SU-DHL-6 (cell line): ENCODE results near the gene ZNF362.

Experiments used
- H2AFZ ChIP-seq: fragments of 200-600 bp; sonication (generic); 2 replicates; pipeline ENCODE4 v1.6.1; 2014; ENCODE audit warnings: low read depth, mild to moderate bottlenecking, moderate library complexity, mixed read lengths, antibody characterized with exemption, low read length; ENCODE audit not compliant: severe bottlenecking
- H3F3A ChIP-seq: fragments of 200-600 bp; shearing (Covaris generic); 2 replicates; pipeline ENCODE4 v1.6.0; 2016; ENCODE audit warnings: antibody characterized with exemption, mild to moderate bottlenecking; ENCODE audit not compliant: insufficient read depth
- H3K27ac ChIP-seq: fragments of 200-600 bp; sonication (generic); 2 replicates; pipeline ENCODE4 v1.5.1; 2016; ENCODE audit warnings: low read depth, mild to moderate bottlenecking, low read length, moderate library complexity, mixed read lengths
- H3K27me3 ChIP-seq: fragments of 200-600 bp; sonication (generic), shearing (Covaris generic); 2 replicates; pipeline ENCODE4 v1.6.0; 2014; ENCODE audit warnings: mild to moderate bottlenecking, low read length
- H3K36me3 ChIP-seq: fragments of 200-600 bp; sonication (generic); 2 replicates; pipeline ENCODE4 v1.6.1; 2014; ENCODE audit warnings: mild to moderate bottlenecking, low read length, mixed read lengths
- H3K4me2 ChIP-seq: fragments of 300-600, 200-600 bp; shearing (Covaris generic), sonication (generic); 2 replicates; pipeline ENCODE4 v1.6.0; 2014; ENCODE audit warnings: low read length, low read depth, mild to moderate bottlenecking; ENCODE audit not compliant: poor library complexity, severe bottlenecking
- H3K4me3 ChIP-seq: fragments of 200-600 bp; sonication (generic); 2 replicates; pipeline ENCODE4 v1.5.1; 2014; ENCODE audit warnings: antibody characterized with exemption, low read length, mild to moderate bottlenecking, mixed read lengths; ENCODE audit not compliant: insufficient read depth, poor library complexity, severe bottlenecking
- H3K79me2 ChIP-seq: fragments of 200-600 bp; sonication (generic); 2 replicates; pipeline ENCODE4 v1.6.1; 2014; ENCODE audit warnings: mild to moderate bottlenecking, low read length, moderate library complexity; ENCODE audit not compliant: insufficient read depth
- H3K9ac ChIP-seq: fragments of 200-600 bp; sonication (generic); 2 replicates; pipeline ENCODE4 v1.7.0; 2014; ENCODE audit warnings: mild to moderate bottlenecking, low read length
- H3K9me2 ChIP-seq: fragments of 200-600 bp; sonication (generic); replicated peaks from 2 replicates; pipeline ENCODE4 v1.6.1; 2014; ENCODE audit warnings: low read length; ENCODE audit not compliant: insufficient read depth
- H3K9me3 ChIP-seq: fragments of 200-600 bp; sonication (generic); 2 replicates; pipeline ENCODE4 v1.6.1; 2014; ENCODE audit warnings: low read length, mixed read lengths; ENCODE audit not compliant: insufficient read depth
- H4K20me1 ChIP-seq: fragments of 200-600 bp; sonication (generic); 2 replicates; pipeline ENCODE4 v1.6.1; 2014; ENCODE audit warnings: low read depth, mild to moderate bottlenecking, antibody characterized with exemption, low read length, moderate library complexity, mixed read lengths
- EZH2phosphoT487 ChIP-seq: fragments of 200-600 bp; sonication (generic), shearing (Covaris generic); conservative IDR thresholded peaks from 2 replicates; pipeline ENCODE4 v1.6.1; 2018; ENCODE audit warnings: mild to moderate bottlenecking, antibody characterized with exemption, low read length, moderate library complexity, mixed read lengths
- TF ChIP-seq, protein P1 (sequence below): fragments of 200-600 bp; sonication (generic); IDR thresholded peaks from one replicate; pipeline ENCODE4 v1.5.1; 2017; ENCODE audit warnings: antibody characterized with exemption, mild to moderate bottlenecking, low read length, moderate library complexity; ENCODE audit not compliant: insufficient read depth, poor library complexity, severe bottlenecking

Gene ZNF362

DNA sequence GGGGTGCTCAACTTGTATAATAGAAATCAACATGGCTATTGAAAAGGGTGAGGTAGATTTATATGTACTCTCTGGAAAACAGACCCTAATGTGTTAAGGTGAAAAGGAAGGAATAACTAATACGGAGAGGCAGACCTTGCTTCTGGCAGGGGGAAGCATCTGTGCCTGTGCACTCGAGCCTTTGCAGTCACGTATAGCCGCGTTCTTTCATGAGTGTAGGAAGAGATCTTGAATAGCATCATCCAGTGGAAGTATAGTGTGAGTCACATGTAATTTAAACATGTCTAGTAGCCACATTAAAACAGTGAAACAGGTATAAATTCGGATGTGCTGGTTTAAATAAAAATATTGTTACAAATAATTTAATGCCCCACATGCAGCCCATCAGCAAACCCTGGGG, 61.7 kb downstream of the ZNF362 start:
- no peaks in the 10 kb centered on the region for H3K27me3 ChIP-seq
- no peaks in the 10 kb centered on the region for H3F3A ChIP-seq
- no peaks in the 10 kb centered on the region for H4K20me1 ChIP-seq
- H3K9ac ChIP-seq: no peak overlapping the region
- no peaks in the 10 kb centered on the region for H3K9me2 ChIP-seq
- no peaks in the 10 kb centered on the region for H3K9me3 ChIP-seq
- H3K27ac ChIP-seq: no peak overlapping the region
- TF ChIP-seq EZH2phosphoT487: no peak
- TF ChIP-seq, protein P1, sequence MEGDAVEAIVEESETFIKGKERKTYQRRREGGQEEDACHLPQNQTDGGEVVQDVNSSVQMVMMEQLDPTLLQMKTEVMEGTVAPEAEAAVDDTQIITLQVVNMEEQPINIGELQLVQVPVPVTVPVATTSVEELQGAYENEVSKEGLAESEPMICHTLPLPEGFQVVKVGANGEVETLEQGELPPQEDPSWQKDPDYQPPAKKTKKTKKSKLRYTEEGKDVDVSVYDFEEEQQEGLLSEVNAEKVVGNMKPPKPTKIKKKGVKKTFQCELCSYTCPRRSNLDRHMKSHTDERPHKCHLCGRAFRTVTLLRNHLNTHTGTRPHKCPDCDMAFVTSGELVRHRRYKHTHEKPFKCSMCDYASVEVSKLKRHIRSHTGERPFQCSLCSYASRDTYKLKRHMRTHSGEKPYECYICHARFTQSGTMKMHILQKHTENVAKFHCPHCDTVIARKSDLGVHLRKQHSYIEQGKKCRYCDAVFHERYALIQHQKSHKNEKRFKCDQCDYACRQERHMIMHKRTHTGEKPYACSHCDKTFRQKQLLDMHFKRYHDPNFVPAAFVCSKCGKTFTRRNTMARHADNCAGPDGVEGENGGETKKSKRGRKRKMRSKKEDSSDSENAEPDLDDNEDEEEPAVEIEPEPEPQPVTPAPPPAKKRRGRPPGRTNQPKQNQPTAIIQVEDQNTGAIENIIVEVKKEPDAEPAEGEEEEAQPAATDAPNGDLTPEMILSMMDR: no peak
- H3K36me3 ChIP-seq: no peaks in the 10 kb centered on the region
- H3K4me3 ChIP-seq: no peak overlapping the region
- no peak overlapping the region for H3K4me2 ChIP-seq
- H2AFZ ChIP-seq: no peak overlapping the region
- H3K79me2 ChIP-seq: no peaks in the 10 kb centered on the region

DNA sequence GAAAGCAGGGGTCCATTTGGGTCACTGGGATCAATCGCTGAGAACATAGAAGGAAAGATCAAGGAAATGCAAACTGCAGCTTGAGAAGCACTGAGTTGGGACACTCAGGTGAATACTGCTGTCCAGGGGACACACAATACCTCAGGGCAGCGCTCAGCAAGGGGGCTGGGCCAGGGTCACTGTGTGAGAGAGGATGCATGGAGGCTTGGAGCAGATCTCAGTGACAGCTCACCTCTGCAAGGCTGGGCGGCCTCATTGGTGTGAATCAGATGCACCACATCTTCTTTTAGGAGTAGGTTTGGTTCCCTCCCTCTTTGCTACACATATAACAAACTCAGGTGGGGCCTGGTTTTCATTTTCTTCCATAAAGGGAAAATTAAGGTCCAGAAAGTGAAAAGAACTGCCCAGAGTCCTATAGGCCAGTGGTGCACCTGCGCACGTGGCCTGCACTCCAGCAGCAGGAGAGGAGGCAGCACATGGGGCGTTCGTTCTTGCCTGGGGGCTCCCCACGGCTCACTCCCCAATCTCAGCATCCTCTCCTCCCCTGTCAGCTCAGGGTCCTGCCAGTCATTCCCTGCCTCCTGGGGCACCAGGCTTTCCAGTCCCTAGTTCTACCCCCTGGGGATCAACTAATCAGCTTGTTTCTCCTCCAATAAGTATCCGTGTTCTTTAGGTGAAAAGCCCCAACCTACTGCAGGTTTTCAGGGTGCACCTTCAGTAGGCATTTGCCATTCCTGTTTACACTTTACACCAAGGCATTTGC, 63.1 kb downstream of the ZNF362 start:
- Histone ChIP-seq H3K9ac (no peak overlapping the region), H3K27ac (no peak overlapping the region), H3K36me3 (no peaks in the 10 kb centered on the region), H3K9me3 (no peaks in the 10 kb centered on the region), H3K4me3 (no peak overlapping the region), H3K4me2 (no peak overlapping the region), H2AFZ (no peak overlapping the region), H4K20me1 (no peaks in the 10 kb centered on the region), H3K9me2 (no peaks in the 10 kb centered on the region), H3K27me3 (no peaks in the 10 kb centered on the region), H3F3A (no peaks in the 10 kb centered on the region), H3K79me2 (no peaks in the 10 kb centered on the region)
- TF ChIP-seq EZH2phosphoT487: no peak
- TF ChIP-seq, protein P1: no peak

DNA sequence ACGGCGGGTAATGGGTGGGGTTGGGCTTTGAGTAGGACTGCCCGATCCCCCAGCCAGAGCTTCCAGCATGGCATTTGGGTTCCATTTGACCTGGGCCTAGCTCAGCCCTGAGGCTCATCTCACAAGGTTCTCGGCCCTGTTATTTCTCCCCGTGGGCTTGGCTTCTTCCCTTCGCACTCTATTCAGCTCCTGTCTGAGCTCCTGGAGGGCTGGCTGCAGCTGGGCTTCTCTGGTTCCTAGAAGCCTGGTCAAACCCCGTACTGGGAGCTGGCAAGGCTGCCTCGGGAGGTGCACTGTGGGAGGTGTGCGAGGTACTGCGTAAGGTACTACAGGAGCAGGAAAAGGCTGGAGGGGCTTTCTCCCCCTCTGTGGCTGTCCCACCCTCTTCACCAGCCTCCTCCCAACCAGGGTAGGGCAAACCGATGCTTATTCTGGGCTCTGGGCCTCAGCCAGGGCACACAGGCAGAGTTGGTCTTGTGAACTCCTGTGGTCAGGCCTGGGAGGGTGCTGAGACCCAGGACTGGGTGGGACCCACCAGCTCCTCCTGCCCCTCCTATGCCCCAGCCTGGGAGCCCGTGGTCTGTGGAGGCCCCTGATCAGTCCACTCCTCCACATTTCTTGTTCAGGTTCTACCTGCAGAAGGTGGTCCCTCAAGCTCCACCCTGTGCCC, 63.8 kb downstream of the ZNF362 start:
- no peaks in the 10 kb centered on the region for H3K36me3 ChIP-seq
- H3K27ac ChIP-seq: no peak overlapping the region
- no peaks in the 10 kb centered on the region for H3K9me2 ChIP-seq
- no peaks in the 10 kb centered on the region for H3K27me3 ChIP-seq
- no peaks in the 10 kb centered on the region for H3K9me3 ChIP-seq
- H3K79me2 ChIP-seq: no peaks in the 10 kb centered on the region
- TF ChIP-seq, protein P1: no peak
- no peak for TF ChIP-seq EZH2phosphoT487
- H3K9ac ChIP-seq: no peak overlapping the region
- no peaks in the 10 kb centered on the region for H4K20me1 ChIP-seq
- no peak overlapping the region for H3K4me2 ChIP-seq
- no peak overlapping the region for H3K4me3 ChIP-seq
- no peaks in the 10 kb centered on the region for H3F3A ChIP-seq
- H2AFZ ChIP-seq: no peak overlapping the region
